Hepatocyte (in vitro differentiated cells): Measurements from ENCODE around the gene EHD2.

ENCODE experiments used
- CTCF ChIP-seq: fragments of 200-600 bp; sonication (generic); IDR thresholded peaks from 2 replicates; pipeline ENCODE4 v1.5.1; 2016; ENCODE audit warnings: antibody characterized with exemption, mild to moderate bottlenecking; ENCODE audit not compliant: poor library complexity
- EZH2phosphoT487 ChIP-seq: fragments of 200-600 bp; sonication (generic); IDR thresholded peaks from one replicate; pipeline ENCODE4 v1.6.1; 2018; ENCODE audit warnings: antibody characterized with exemption, mild to moderate bottlenecking, low read depth, moderate library complexity; ENCODE audit not compliant: unreplicated experiment, severe bottlenecking

GRCh38 chr19:47760632-47760999, 47.4 kb downstream of the EHD2 start:
- TF ChIP-seq CTCF = no peak
- no peak for TF ChIP-seq EZH2phosphoT487
